Sciatic nerve (tissue), 2 donors: ENCODE data around the gene BABAM1. TPM values are rescaled to one million over a fixed set of nuclear protein-coding genes. Genes with fewer than 3 reads are reported as not detected.
"Not testable (repeated sequence)": the region's sequence is repeated elsewhere in the genome, so short reads cannot be mapped to it uniquely, and the experiment has no call there.

ENCODE experiments used
- ATAC-seq: fragments of 200-7000 bp; cut with Tn5 transposase; one replicate; pipeline ENCODE4 v1.9.1; 2020; ENCODE audit warnings: mild to moderate bottlenecking, moderate library complexity
- DNase-seq: peaks from one replicate; pipeline ENCODE4 v3.0.0-alpha.2; 2020; ENCODE audit warnings: low spot score
- intact Hi-C: fragments of 100-400 bp; cut with DNase I; formaldehyde crosslinking; loops from one replicate; pipeline ENCODE4 v1.14.2; 2022
- total RNA-seq: library from RNA; stranded (reverse); fragmentation: NEBNext Ultra II Directional; extraction: Animal tissue kit (Norgen Biotek cat#: 25700); gene quantifications from one replicate; pipeline ENCODE4 v1.2.1, GENCODE V29; 2021
- donor health status: DM: no; HTN: no; CAD: no.
- donor health status: DM: no; HTN: no; CAD: no.

BABAM1 gene
- total RNA-seq, 1 donor from 2014 or later = 66.6 TPM

DNA sequence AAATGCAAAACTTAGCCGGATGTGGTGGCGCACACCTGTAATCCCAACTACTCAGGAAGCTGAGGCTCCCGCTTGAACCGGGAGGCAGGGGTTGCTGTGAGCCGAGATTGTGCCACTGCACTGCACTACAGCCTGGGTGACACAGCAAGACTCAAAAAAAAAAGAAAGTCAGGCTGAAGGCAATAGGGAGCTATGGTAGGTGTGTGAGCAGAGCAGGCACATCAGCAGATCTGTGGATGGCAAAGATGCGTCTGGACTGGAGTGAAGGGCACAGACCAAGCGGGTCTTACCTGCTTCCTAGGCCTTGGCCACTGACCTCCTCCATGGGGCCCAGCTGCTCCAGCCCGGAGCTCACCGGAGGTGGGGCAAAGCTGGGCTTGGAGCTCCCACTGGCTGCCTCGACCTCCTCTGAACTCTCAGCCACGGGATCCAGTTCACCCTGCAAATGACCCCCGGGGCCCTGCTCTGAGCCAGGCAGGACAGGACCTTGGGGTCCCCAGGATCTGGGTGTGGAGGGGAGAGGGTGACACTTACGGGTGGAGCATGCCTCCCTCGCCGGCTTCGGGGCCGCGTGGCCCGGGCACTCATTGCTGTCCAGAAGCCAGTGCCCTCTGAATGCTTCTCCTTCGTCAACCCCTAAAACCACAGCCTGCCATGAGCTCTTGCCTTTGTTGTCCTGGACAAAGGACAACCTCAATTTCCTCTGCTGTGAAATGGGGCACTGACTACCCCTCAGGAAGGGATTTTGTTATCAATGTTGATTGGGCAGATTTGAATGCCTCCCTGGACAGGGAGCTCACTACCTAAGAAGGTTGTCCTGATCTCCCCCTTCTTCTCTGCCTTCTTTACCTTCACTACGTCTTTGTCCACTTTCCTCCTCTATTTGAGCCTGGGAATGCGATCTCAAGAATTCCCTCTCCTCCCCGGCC is 3.3 kb upstream of the BABAM1 start:
- ATAC-seq = no peak
- intact Hi-C loops = no loop called here

DNA sequence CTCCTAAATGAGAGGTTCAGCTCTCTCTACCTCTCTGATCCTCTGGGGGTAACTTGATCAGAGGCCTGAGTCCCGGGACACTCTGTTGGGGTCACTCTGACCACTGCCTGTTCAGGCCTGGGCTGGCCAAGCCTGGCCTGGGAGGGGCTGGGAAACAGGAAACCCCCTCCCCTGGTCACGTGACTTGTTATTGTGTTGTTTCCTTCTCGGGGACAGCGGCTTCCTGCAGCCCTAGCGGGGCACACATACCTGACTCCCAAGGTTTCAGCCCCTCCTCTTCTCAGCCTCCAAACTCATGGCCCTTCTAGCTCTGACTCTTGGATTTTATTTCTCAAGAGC is 2.6 kb upstream of the BABAM1 start, which contains the start of gene USHBP1:
USHBP1 (minus strand) TSS at position 105 of the 339 bp plus-strand sequence. CDS start 446 bp downstream, outside the sequence.
- intact Hi-C loops = no loop called here
- DNase-seq (no peak), ATAC-seq (no peak)

More for the DNA sequence above, 3.3 kb upstream of the BABAM1 start:
- no peak for DNase-seq

DNA sequence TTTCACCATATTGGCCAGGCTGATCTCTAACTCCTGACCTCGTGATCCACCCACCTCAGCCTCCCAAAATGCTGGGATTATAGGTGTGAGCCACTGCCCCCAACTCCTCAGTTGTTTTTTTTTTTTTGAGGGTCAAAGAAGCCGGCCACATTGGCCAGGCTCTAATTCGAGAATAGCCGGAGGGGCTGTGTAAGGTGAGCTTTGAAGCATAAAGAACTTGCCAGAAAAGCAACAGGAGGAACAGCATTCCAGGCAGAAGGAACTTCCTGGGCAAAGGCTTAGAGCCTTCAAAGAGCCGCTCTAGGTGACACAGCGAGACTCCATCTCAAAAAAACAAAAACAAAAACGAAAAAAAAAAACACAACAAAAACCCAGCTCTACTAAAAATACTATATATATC is 1.2 kb upstream of the BABAM1 start:
- intact Hi-C loops = no loop called here
- DNase-seq = no peak
- no peak for ATAC-seq

DNA sequence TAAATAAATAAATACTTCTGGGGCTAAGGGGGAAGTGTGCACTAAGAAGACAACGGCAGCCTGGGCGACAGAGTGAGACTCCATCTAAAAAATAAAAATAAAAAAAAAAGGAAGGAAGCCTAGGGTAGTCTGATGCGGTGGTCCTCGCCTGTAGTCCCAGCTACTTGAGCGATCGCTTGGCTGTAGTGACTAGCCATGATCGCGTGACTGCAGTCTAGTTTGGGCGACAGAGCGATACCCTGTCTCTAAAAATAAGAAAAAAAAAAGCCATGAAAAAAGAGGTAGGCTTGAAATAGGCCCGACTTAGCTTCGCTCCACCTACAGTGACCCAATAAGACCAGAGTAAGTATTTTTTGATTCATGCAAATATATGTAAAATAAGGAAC is 661 bp upstream of the BABAM1 start:
- ATAC-seq = peak; percentile 3
- no peak for DNase-seq
- intact Hi-C loops = no loop called here

DNA sequence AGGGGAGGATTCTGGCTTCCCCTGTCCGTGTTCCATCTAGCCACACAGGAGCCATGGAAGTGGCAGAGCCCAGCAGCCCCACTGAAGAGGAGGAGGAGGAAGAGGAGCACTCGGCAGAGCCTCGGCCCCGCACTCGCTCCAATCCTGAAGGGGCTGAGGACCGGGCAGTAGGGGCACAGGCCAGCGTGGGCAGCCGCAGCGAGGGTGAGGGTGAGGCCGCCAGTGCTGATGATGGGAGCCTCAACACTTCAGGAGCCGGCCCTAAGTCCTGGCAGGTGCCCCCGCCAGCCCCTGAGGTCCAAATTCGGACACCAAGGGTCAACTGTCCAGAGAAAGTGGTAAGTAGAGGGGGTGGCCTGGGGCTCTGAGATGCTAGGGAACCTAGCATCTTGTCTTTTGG is 1.5 kb downstream of the BABAM1 start:
- DNase-seq = no peak
- intact Hi-C loops = no loop called here
- no peak for ATAC-seq

DNA sequence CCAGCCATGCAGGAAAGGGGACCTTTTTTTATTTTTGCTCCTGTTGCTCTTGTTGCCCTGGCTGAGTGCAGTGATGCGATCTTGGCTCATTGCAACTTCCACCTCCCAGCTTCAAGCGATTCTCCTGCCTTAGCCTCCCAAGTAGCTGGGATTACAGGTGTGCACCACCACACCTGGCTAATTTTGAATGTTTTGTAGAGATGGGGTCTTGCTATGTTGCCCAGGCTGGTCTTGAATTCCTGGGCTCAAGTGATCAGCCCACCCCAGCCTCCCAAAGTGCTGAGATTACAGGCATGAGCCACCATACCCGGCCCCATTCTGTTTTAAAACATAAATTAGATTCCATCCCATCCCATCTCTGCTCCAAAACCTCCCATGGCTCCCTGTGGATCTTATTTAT is 7.6 kb downstream of the BABAM1 start:
- intact Hi-C loops = loop anchor here (10.0 kb wide), 1 partner anchor 70 kb away; no protein-coding TSS in a partner anchor
- not testable (repeated sequence) for ATAC-seq, DNase-seq

DNA sequence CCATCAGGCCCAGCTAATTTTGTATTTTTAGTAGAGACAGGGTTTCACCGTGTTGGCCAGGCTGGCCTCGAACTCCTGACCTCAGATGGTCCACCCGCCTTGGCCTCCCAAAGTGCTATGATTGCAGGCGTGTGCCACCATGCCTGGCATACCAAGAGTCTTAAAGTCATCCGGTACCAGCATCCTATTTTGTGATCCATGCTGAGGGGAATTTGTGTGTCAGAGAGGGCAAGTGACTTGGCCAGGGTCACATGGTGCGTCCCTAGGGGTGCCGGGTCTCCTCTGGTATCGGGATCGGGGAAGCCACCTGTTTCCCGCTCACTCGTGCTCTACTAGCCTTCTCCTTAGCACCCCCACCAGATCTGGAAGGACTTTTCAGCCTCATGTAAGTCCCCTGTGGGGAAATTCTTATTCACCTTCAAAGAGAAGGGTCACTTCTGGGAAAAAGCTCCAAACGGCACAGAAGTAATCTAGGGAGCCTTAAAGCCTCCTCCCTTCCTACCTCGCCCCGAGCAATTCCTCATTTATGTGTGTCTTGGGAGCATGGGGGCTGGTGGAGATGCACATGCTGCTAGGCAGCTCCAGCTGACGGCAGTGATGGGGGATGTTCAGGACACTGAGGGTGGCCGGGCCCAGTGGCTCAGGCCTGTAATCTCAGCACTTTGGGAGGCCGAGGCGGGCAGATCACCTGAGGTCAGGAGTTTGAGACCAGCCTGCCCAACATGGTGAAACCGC is 8.4 kb downstream of the BABAM1 start:
- ATAC-seq = no peak
- DNase-seq = no peak
- intact Hi-C loops = loop anchor here (10.0 kb wide), 1 partner anchor 71 kb away; no protein-coding TSS in a partner anchor

DNA sequence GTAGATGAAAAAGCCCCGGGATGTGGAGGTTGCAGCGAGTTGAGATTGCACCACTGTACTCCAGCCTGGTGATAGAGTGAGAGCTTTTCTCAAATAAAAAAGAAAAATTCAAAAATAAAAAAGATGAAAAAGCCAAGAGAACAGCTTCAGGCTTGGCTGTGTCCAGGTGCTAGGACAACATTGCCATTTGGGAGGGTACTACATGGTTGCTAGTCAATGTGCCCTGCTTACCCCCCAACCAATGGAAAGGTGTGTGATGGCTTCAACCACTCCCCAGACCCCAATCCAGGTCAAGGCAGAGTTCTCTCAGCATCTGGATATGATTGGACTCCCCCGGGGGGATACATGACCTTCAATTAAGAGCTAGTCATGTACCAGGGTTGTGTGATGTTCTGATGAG is 12.2 kb downstream of the BABAM1 start:
- ATAC-seq (no peak), DNase-seq (no peak)
- intact Hi-C loops = loop anchor here (10.0 kb wide), 1 partner anchor 75 kb away; no protein-coding TSS in a partner anchor

DNA sequence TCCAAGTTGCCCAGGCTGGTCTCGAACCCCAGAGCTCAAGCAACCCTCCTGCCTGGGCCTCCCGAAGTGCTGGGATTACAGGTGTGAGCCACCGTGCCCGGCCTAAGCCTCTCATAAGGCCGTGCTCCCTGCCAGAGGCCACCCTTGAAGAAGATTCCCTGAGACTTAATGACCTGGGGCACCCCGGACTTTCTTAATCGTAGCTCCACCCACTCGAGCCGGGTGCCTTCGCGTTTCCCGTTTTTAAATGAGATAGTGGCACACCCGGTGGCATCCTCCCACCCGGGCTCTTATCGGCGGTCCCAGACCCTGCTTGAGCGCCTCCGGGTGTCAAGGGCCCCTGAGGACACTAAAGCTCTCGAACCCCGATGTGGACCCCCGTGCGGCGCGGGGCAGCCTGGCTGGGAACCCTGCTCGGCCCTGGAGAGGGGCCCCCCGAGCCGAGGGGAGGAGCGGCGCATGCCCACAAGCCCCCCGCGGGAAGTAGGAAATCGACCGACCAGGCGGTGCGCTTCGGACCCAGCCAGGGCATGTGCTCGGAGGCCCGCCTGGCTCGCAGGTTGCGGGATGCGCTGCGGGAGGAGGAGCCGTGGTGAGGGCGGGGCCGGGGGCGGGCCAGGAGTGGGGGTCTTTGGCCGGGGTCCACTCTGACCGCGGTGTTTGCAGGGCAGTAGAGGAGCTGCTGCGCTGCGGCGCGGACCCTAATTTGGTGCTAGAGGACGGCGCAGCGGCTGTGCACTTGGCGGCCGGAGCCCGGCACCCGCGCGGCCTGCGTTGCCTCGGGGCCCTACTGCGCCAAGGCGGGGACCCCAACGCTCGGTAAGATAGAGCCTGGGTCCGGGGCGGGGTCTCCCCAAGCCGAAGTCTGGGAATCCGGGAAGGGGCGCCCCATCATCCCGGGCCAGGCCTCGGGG is 14.4 kb downstream of the BABAM1 start, which contains the start of gene ANKLE1:
ANKLE1 (plus strand) TSS at position 511 of the 914 bp plus-strand sequence; CDS start at position 531, 20 bp downstream.
- no peak for DNase-seq
- intact Hi-C loops = loop anchor here (5.0 kb wide), 1 partner anchor 214 kb away; no protein-coding TSS in a partner anchor
- ATAC-seq = peak; percentile 13

DNA sequence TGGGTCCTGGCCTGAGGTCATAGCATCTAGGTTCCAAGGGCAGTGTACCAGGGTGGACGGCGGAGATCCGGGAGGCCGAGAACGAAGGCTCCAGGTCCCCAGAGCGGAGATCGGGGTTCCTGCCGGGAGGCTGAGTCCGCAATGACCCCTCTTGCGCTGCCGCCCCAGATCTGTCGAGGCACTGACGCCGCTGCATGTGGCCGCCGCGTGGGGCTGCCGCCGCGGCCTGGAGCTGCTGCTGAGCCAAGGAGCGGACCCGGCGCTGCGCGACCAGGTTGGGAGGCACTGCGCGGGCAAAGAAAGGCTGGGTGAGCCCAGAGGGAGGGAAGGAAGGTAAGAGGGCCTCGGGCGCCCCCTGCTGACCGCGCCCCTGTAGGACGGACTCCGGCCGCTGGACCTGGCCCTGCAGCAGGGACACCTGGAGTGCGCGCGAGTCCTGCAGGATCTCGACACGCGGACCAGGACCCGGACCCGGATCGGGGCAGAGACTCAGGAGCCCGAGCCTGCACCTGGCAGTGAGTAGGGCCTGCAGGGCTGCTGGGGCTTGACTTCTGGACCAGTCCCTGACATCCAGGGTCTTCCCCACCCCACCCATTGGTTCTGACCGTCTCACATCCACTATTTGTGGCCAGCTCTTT is 15.4 kb downstream of the BABAM1 start:
- peak; percentile 88 for DNase-seq
- intact Hi-C loops = loop anchor here (5.0 kb wide), 1 partner anchor 215 kb away; no protein-coding TSS in a partner anchor
- ATAC-seq = peak; percentile 93

DNA sequence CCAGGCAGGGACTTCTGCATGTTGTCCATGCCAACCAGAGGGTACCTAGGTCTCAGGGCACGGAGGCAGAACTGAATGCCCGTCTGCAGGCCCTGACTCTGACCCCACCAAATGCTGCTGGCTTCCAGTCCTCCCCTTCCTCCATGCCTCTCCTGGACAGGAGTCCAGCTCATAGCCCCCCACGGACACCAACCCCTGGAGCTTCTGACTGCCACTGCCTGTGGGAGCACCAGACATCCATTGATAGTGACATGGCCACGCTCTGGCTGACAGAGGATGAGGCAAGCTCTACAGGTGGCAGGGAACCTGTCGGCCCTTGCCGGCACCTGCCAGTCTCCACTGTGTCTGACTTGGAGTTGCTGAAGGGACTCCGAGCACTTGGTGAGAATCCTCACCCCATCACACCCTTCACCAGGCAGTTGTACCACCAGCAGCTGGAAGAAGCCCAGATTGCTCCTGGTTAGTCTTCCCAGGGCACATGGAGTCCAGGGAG is 16.3 kb downstream of the BABAM1 start:
- intact Hi-C loops = loop anchor here (5.0 kb wide), 1 partner anchor 216 kb away; no protein-coding TSS in a partner anchor
- ATAC-seq = no peak
- DNase-seq = no peak

DNA sequence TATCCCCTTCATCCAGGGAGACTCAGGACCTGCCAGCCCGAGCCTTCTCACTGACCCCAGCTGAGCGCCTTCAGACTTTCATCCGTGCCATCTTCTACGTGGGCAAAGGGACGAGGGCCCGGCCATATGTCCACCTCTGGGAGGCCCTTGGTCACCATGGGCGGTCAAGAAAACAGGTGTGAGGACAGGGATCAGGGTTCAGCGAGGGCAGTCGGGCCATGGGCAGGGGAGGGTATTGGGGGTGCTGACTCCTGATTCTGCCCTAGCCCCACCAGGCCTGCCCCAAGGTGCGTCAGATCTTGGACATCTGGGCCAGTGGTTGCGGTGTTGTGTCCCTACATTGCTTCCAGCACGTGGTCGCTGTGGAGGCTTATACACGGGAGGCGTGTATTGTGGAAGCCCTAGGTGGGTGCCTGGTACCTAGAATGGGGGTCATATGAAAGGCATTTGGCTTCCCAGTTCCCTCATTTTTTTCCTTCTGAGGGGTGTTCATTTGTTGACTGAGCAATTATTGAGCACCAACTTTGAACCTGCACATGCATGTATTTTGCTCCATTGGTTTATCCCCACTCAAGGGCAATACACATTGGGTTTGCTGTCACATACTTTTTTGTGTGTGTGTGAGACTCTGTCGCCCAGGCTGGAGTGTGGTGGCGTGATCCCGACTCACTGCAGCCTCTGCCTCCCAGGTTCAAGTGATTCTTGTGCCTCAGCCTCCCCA is 18.3 kb downstream of the BABAM1 start:
- intact Hi-C loops = no loop called here
- no peak for ATAC-seq
- no peak for DNase-seq

DNA sequence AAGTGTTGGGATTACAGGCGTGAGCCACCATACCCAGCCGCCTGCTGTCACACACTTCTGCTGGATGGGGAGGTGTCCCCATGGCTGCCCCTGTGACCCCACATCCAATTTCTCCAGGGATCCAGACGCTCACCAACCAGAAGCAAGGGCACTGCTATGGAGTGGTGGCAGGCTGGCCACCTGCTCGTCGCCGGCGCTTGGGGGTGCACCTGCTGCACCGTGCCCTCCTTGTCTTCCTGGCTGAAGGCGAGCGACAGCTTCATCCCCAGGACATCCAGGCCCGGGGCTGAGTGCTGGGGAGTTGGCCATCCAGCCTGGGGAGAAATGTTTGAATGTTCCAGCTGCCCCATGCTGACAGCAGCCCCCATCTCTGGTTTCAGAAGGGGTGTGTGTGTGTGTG is 19.0 kb downstream of the BABAM1 start:
- DNase-seq = no peak
- ATAC-seq = no peak
- intact Hi-C loops = no loop called here

DNA sequence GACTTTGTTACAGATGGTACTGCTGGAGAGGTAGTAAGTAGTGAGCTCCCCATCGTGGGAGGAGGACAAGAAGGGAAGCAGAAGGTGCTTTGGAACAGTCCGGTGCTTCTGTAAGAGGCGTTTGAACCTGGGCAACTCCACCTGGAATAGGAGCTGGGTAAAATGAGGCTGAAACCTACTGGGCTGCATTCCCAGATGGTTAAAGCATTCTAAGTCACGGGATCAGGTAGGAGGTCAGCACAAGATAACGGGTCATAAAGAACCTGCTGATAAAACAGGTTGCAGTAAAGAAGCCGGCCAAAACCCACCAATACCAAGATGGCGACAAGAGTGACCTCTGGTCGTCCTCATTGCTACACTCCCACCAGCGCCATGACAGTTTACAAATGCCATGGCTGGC is 19.5 kb downstream of the BABAM1 start:
- ATAC-seq (no peak), DNase-seq (no peak)
- intact Hi-C loops = no loop called here

DNA sequence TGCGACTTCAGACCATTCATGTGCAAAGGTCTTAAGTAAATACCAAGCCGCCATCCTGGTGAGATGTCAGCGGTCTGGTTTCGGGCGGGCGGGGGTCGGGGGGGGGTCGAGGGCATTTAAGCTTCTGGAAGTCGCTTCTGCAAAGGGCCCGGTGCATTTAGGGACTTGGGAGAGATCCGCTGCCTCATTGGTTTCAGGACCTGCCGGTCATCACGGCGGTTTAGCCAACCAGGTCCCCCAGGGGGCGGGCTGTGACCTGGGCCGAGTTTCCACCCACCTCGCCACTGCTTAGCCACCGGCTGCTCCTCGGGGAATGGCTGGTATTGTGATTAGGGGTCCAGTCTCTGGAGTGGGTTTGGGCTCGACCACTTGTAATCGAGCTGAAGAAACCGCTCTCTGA is 22.2 kb downstream of the BABAM1 start:
- ATAC-seq (no peak), DNase-seq (peak; percentile 77)
- intact Hi-C loops = no loop called here

DNA sequence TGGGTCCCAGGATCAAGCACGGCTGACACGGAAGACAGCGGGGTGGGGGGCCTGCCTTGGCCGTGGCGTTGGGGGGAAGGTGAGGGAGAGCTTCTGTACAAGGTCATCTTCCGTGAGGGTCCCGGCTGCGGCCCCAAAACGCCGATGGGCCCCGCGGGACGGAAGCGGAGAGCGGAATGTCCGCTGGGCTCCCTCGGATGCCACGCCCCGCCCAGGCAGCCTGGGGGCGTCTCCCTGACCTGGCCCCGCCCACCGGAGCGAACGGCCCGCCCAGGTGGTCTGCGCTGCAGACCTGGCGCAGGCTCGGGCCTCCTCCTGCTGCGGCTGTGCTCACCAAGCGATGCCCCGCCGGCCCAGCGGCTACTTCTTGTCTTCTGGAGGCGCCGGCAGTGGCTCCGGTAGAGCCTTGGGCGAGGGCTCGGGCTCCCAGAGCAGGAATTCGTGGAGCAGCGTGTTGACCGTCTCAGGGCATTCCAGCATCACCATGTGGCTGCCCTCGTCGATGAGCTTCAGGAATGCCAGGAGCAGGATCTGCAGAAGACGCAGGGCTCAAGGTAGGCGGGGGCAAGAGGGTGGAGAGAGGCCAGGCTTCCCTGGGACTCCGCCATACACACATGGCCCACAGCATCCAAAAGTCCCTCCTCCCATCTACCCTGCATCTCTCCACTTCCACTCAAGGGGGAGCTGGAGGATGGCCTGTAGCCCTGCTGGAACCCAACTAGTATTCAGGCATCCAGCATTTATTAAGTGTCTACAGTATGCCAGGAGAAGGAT is 25.2 kb downstream of the BABAM1 start:
- intact Hi-C loops = loop anchor here (10.0 kb wide), 1 partner anchor 92 kb away; no protein-coding TSS in a partner anchor
- DNase-seq = peak; percentile 87
- peak; percentile 94 for ATAC-seq
